Esophagus (tissue), 2 donors: ENCODE data around the gene VRK1. TPM values are rescaled to one million over a fixed set of nuclear protein-coding genes. Genes with fewer than 3 reads are reported as not detected.

Source experiments
- H3K27ac ChIP-seq, 2 donors: one replicate each; pipeline ENCODE4 v1.5.1; 2013; ENCODE audit warnings: low read depth in 2 of 2, mild to moderate bottlenecking in 2 of 2, inconsistent platforms in 1 of 2, low read length in 1 of 2, moderate library complexity in 1 of 2
- H3K27me3 ChIP-seq, 2 donors: one replicate each; pipeline ENCODE4 v1.6.1; 2013; ENCODE audit warnings: low read length in 2 of 2, control low read depth in 1 of 2, mild to moderate bottlenecking in 1 of 2; ENCODE audit not compliant: insufficient read depth in 2 of 2, control insufficient read depth in 1 of 2
- H3K36me3 ChIP-seq, 2 donors: one replicate each; pipeline ENCODE4 v1.6.1; 2013; ENCODE audit warnings: low read length in 1 of 2; ENCODE audit not compliant: control insufficient read depth in 2 of 2, insufficient read depth in 2 of 2
- H3K4me1 ChIP-seq, 2 donors: one replicate each; pipeline ENCODE4 v1.6.1; 2013; ENCODE audit warnings: low read length in 1 of 2; ENCODE audit not compliant: control insufficient read depth in 2 of 2, insufficient read depth in 2 of 2
- H3K4me3 ChIP-seq, 2 donors: one replicate each; pipeline ENCODE4 v1.5.1; 2013; ENCODE audit warnings: low read length in 2 of 2, mild to moderate bottlenecking in 2 of 2, low read depth in 1 of 2, moderate library complexity in 1 of 2
- H3K9me3 ChIP-seq, 2 donors: one replicate each; pipeline ENCODE4 v1.6.1; 2013; ENCODE audit warnings: mild to moderate bottlenecking in 2 of 2, low read depth in 1 of 2, low read length in 1 of 2, moderate library complexity in 1 of 2; ENCODE audit not compliant: control insufficient read depth in 2 of 2, insufficient read depth in 1 of 2
- WGBS, 2 donors: extraction: QIAGEN DNeasy Blood & Tissue Kit; methylation state at CpG; one replicate each; pipeline ENCODE4 v1.1.7; 2013; 5-methylcytosine and 5-hydroxymethylcytosine counted together
- polyA plus RNA-seq, 2 donors: library from polyadenylated mRNA; stranded (reverse); fragments of 200-250 nt; gene quantifications; one replicate each; pipeline ENCODE4 v1.2.3, GENCODE V29; 2013
- donor health status: healthy with polysubstance abuse.
- donor health status: Bipolar disorder and iron deficiency.

VRK1 gene
- polyA plus RNA-seq, 2 donors, result 8.3 to 12.8 TPM

DNA sequence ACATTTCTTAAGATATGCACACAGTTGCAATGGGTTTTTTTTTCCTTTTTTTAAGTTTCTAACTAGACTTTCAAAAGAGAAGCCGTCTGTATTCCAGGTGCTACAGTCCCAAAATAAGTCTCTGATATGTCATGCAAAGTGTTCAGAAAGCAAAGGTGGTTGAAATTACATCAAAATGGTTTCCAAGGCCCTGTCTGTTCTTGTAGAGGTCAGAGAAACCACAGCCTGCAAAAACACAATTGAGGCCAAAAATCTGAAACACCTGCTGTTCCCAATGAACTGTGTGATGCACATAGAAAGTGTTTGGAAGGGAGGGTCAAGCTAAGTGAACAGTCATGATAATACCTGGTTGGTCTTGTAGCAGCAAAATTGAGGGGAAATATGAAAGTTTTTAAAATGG lies 91.0 kb downstream of the VRK1 start:
- Histone ChIP-seq H3K27me3 (no peaks in the 10 kb centered on the region), H3K4me1 (no peaks in the 10 kb centered on the region), H3K4me3 (no peak overlapping the region), H3K36me3 (no peaks in the 10 kb centered on the region), H3K9me3 (no peaks in the 10 kb centered on the region), H3K27ac (no peak overlapping the region)
- WGBS, 2 donors, result 81 to 100% methylated on average over 1 of the region's 1 CpG

DNA sequence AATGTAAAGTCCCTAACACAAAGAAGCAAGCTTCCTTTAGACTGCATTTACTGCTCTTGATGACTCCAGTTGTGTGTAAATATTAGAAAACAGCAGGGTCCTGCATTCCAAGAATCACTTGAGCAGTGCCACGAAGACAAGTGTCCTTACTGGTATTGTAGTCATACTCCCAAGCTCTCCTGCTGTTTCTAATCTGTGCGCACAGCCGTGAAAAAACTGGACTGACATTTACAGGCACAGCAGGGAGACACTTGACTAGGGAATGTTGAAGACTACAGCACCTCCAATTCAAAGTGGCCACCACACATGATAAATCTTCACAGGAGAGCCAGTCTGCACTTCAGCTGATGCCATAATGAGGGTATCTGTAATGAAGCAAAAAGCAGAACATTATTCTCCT lies 91.4 kb downstream of the VRK1 start:
- H3K4me3 ChIP-seq, result no peak overlapping the region
- no peaks in the 10 kb centered on the region for H3K27me3 ChIP-seq
- no peaks in the 10 kb centered on the region for H3K36me3 ChIP-seq
- no peaks in the 10 kb centered on the region for H3K4me1 ChIP-seq
- H3K9me3 ChIP-seq, result no peaks in the 10 kb centered on the region
- 74 to 82% methylated on average over 3 of the region's 3 CpGs for WGBS, 2 donors
- H3K27ac ChIP-seq, result no peak overlapping the region

GRCh38 chr14:96889091-96889490 lies 91.9 kb downstream of the VRK1 start:
- H3K4me3 ChIP-seq, result no peak overlapping the region
- no peaks in the 10 kb centered on the region for H3K9me3 ChIP-seq
- no peaks in the 10 kb centered on the region for H3K27me3 ChIP-seq
- H3K27ac ChIP-seq, result no peak overlapping the region
- no peaks in the 10 kb centered on the region for H3K36me3 ChIP-seq
- no peaks in the 10 kb centered on the region for H3K4me1 ChIP-seq
- 92% methylated on average over 5 of the region's 5 CpGs for WGBS, 2 donors

DNA sequence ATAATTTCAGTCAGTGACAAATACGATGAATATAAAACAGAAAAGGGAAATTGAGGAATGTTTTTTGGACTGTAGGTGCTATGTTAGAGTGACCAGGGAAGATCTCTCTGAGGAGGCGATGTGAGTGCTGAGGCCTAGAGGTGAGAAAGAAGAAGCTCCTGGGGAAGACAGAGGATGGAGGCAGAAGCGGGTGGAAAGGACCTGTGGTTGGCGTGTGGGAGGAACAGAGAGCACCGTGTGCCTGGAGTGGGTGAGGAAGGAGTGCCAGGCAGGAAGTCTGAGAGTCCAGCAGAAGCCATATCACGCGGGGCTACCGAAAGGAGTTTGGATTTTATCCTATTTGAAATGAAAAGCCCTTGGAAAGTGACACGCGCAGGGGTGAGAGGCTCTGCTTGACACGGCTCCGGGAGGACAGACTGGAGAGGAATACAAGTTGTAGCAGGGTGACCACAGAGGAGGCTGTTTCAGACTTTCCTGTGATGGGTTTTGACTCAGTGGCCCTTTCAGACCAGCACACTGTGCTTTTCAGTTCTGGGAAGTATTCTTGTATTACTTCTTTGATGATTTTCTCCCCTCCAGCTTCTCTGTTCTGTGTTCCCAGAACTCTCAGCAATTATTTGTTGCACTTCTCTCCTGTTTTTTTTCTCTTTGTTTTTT lies 96.9 kb downstream of the VRK1 start:
- no peak overlapping the region for H3K4me3 ChIP-seq
- H3K4me1 ChIP-seq, result no peaks in the 10 kb centered on the region
- H3K27ac ChIP-seq, result no peak overlapping the region
- H3K9me3 ChIP-seq, result no peaks in the 10 kb centered on the region
- H3K27me3 ChIP-seq, result no peaks in the 10 kb centered on the region
- WGBS, 2 donors, result 80 to 87% methylated on average over 12 of the region's 12 CpGs
- no peaks in the 10 kb centered on the region for H3K36me3 ChIP-seq

GRCh38 chr14:96894966-96895365 lies 97.8 kb downstream of the VRK1 start:
- WGBS, 2 donors, result 87 to 92% methylated on average over 8 of the region's 8 CpGs

GRCh38 chr14:96895658-96896271 lies 98.6 kb downstream of the VRK1 start:
- WGBS, 2 donors, result 93 to 95% methylated on average over 5 of the region's 5 CpGs
- Histone ChIP-seq H3K4me3 (no peak overlapping the region), H3K9me3 (no peaks in the 10 kb centered on the region), H3K27me3 (no peaks in the 10 kb centered on the region), H3K4me1 (no peaks in the 10 kb centered on the region), H3K36me3 (no peaks in the 10 kb centered on the region), H3K27ac (no peak overlapping the region)

More at GRCh38 chr14:96894966-96895365, 97.8 kb downstream of the VRK1 start:
- no peak overlapping the region for H3K27ac ChIP-seq
- H3K36me3 ChIP-seq, result no peaks in the 10 kb centered on the region
- H3K27me3 ChIP-seq, result no peaks in the 10 kb centered on the region
- H3K4me3 ChIP-seq, result no peak overlapping the region
- no peaks in the 10 kb centered on the region for H3K4me1 ChIP-seq
- no peaks in the 10 kb centered on the region for H3K9me3 ChIP-seq

- Histone ChIP-seq H3K27me3 (no peaks in the 10 kb centered on the region), H3K4me3 (no peak overlapping the region), H3K36me3 (no peaks in the 10 kb centered on the region), H3K4me1 (no peaks in the 10 kb centered on the region), H3K27ac (no peak overlapping the region), H3K9me3 (no peaks in the 10 kb centered on the region)
- 85 to 89% methylated on average over 5 of the region's 5 CpGs for WGBS, 2 donors
Measured at GRCh38 chr14:96897184-96897583, 100.0 kb downstream of the VRK1 start.

DNA sequence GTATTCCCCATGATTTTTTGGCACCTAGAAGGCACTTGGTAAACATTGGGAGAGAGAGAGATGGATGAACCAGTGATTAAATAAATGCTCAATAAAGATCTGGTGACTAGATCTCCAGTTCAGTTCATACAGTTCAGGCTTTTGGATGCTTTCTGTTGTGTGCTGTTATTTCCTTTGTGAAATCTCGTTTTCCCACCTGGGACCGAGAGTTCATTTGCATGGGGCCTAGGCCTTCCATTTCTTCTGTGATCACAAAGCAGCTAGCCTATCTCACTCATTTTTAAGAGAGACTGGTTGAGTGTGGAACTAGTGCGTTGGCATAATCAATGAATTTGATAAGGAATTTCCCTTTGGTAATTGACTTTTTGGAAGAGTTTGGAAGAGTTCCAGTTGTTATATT lies 104.0 kb downstream of the VRK1 start:
- H3K9me3 ChIP-seq, result no peaks in the 10 kb centered on the region
- peaks cover 0 to 2% of the 10 kb centered on the region in 2 donors for H3K4me1 ChIP-seq
- no peaks in the 10 kb centered on the region for H3K36me3 ChIP-seq
- no peak overlapping the region for H3K27ac ChIP-seq
- H3K27me3 ChIP-seq, result no peaks in the 10 kb centered on the region
- no peak overlapping the region for H3K4me3 ChIP-seq
- 86 to 87% methylated on average over 3 of the region's 3 CpGs for WGBS, 2 donors

DNA sequence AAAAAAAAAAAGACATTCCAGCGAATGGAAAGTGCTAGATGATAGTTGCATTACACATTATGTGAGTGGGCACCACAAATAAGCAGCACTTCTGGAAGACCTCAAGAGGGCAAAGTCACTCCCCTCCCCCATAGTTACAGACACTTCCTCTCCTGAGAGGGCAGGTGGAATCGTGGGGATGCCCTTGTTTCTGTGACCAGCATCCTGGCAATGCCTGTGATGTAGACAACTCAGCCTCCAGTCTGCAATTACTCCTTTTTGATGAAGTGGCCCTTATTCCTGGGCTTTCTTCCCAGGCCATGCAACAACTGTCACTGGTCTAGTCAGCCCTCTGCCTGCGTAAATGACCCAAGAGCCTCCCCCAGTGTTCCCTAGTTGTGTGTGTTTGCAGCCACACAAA lies 104.8 kb downstream of the VRK1 start:
- 80 to 83% methylated on average over 3 of the region's 3 CpGs for WGBS, 2 donors
- Histone ChIP-seq H3K9me3 (no peaks in the 10 kb centered on the region), H3K27me3 (no peaks in the 10 kb centered on the region), H3K27ac (no peak overlapping the region), H3K4me1 (peaks cover 0 to 2% of the 10 kb centered on the region in 2 donors), H3K4me3 (no peak overlapping the region), H3K36me3 (no peaks in the 10 kb centered on the region)

DNA sequence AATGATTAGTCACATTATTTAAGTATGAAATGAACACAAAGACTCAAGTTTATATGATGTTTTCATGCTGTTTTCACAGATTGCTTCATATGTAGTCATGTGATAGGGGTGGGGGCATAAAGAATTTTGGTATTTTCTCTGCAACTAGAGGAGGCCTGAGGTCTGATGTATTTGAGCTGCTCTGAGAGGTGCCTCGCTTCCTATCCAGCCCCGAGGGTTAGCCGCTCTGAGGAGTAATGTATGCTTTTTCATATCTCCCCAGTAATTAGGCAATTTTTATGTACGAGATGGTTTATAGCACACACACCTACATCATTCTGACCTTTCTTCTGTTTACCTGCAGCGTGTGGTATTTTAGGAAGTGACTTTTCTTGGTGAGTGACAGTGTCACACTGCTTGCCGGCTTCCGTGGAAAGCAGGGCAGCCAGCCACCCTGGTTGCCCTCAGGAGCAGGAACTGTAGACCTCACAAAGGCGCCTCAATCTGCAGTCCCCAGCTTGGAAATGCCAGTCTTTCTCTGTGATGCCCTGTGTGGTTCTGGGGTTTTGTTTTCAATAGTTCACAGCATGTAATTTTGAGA lies 106.4 kb downstream of the VRK1 start:
- H3K27ac ChIP-seq, result no peak overlapping the region
- no peak overlapping the region for H3K4me3 ChIP-seq
- H3K9me3 ChIP-seq, result peaks cover 0 to 4% of the 10 kb centered on the region in 2 donors
- H3K27me3 ChIP-seq, result no peaks in the 10 kb centered on the region
- no peaks in the 10 kb centered on the region for H3K36me3 ChIP-seq
- 83 to 85% methylated on average over 8 of the region's 8 CpGs for WGBS, 2 donors
- peaks cover 0 to 2% of the 10 kb centered on the region in 2 donors for H3K4me1 ChIP-seq
